B cell (primary cell): ENCODE measurements around the gene ARF6.

Experiments
- CTCF ChIP-seq: fragments of 200-600 bp; IDR thresholded peaks from one replicate; pipeline ENCODE4 v1.8.0; 2022; ENCODE audit warnings: antibody characterized with exemption, mild to moderate bottlenecking
- EZH2 ChIP-seq: IDR thresholded peaks from 2 replicates; pipeline ENCODE4 v1.6.1; 2012; ENCODE audit warnings: borderline replicate concordance, low read depth, mild to moderate bottlenecking, moderate library complexity, low read length; ENCODE audit not compliant: insufficient read depth, poor library complexity, severe bottlenecking

- TF ChIP-seq CTCF (no peak), EZH2 (no peak)
Measured at GRCh38 chr14:49893309-49894213, 679 bp downstream of the ARF6 start.
